GM12878 (cell line): Measurements from ENCODE around the gene DCK.

Experiments used
- ASH2L ChIP-seq: fragments of 300-600, 200-600 bp; sonication (generic); IDR thresholded peaks from 2 replicates; pipeline ENCODE4 v1.6.1; 2017; ENCODE audit warnings: low read depth, mild to moderate bottlenecking, borderline replicate concordance
- BCLAF1 ChIP-seq: fragments of 450-650 bp; IDR thresholded peaks from 2 replicates; pipeline ENCODE4 v1.6.1; 2017; ENCODE audit warnings: antibody characterized with exemption, mild to moderate bottlenecking, moderate library complexity
- CHD4 ChIP-seq: fragments of 200-600 bp; sonication (generic); IDR thresholded peaks from 2 replicates; pipeline ENCODE4 v1.6.1; 2016; ENCODE audit warnings: mild to moderate bottlenecking
- CTCF ChIP-seq, 3 experiments: IDR thresholded peaks in 2 of 3; conservative IDR thresholded peaks in 1 of 3; 2 replicates each; pipeline ENCODE4 v1.5.1; 2011; ENCODE audit warnings: low read depth in 3 of 3, low read length in 3 of 3, mild to moderate bottlenecking in 3 of 3, control low read depth in 2 of 3, moderate library complexity in 2 of 3, inconsistent platforms in 1 of 3, mixed read lengths in 1 of 3; ENCODE audit not compliant: control insufficient read depth in 2 of 3, insufficient read depth in 1 of 3; ENCODE audit errors: extremely low read depth in 1 of 3
- E4F1 ChIP-seq: fragments of 450-650 bp; IDR thresholded peaks from 2 replicates; pipeline ENCODE4 v1.6.1; 2018; ENCODE audit warnings: borderline replicate concordance, mild to moderate bottlenecking; ENCODE audit not compliant: partially characterized antibody
- ELK1 ChIP-seq: IDR thresholded peaks from 2 replicates; pipeline ENCODE4 v1.6.1; 2012; ENCODE audit warnings: low read depth, low read length, improper control_type of control experiment
- EP300 ChIP-seq, 2 experiments: fragments of 150-350 bp in 1 of 2; IDR thresholded peaks; 2 replicates each; pipeline ENCODE4 v1.6.1; 2011 to 2012; ENCODE audit warnings: low read depth in 2 of 2, low read length in 2 of 2, borderline replicate concordance in 1 of 2, improper control_type of control experiment in 1 of 2, inconsistent platforms in 1 of 2; ENCODE audit not compliant: control insufficient read depth in 1 of 2
- EZH2 ChIP-seq: IDR thresholded peaks from 2 replicates; pipeline ENCODE4 v1.6.1; 2012; ENCODE audit warnings: low read depth, mild to moderate bottlenecking, control low read depth, inconsistent platforms, low read length, borderline replicate concordance; ENCODE audit not compliant: control insufficient read depth
- NFXL1 ChIP-seq: fragments of 450-650 bp; IDR thresholded peaks from 2 replicates; pipeline ENCODE4 v1.6.1; 2017; ENCODE audit warnings: antibody characterized with exemption, mild to moderate bottlenecking, borderline replicate concordance
- NRF1 ChIP-seq: conservative IDR thresholded peaks from 2 replicates; pipeline ENCODE4 v1.6.1; 2011; ENCODE audit warnings: mild to moderate bottlenecking, low read depth, low read length, improper control_type of control experiment
- POLR2AphosphoS5 ChIP-seq: IDR thresholded peaks from 2 replicates; pipeline ENCODE4 v1.6.1; 2011; ENCODE audit warnings: mild to moderate bottlenecking, low read length, inconsistent platforms
- TAF1 ChIP-seq: IDR thresholded peaks from 2 replicates; pipeline ENCODE4 v1.6.1; 2011; ENCODE audit warnings: mild to moderate bottlenecking, low read depth, low read length, borderline replicate concordance
- ZNF274 ChIP-seq: IDR thresholded peaks from one replicate; pipeline ENCODE4 v1.8.0; 2011; ENCODE audit not compliant: insufficient read length, insufficient read depth

GRCh38 chr4:70980196-70980595 lies 13.3 kb upstream of the DCK start:
- TF ChIP-seq EZH2 (no peak), POLR2AphosphoS5 (no peak), ZNF274 (no peak), ELK1 (no peak), ASH2L (no peak), E4F1 (no peak), NFXL1 (no peak), CTCF (IDR thresholded peaks at IDR 0.05 in 2 of 3, conservative IDR thresholded peaks at IDR 0.05 in 1 of 3; ENCODE audit: control insufficient read depth in 2 of 3, extremely low read depth in 1 of 3, insufficient read depth in 1 of 3, low read depth in 3 of 3, low read length in 3 of 3) (no peak), EP300 (IDR thresholded peaks at IDR 0.05; ENCODE audit: borderline replicate concordance in 1 of 2, control insufficient read depth in 1 of 2, low read depth in 2 of 2, low read length in 2 of 2) (no peak), NRF1 (no peak), CHD4 (no peak), TAF1 (no peak), BCLAF1 (no peak)
